Astrocyte of the cerebellum (primary cell): ENCODE measurements around the gene CA5B.

Experiments
- DNase-seq: peaks from one replicate; pipeline ENCODE4 v3.0.0-alpha.2; 2011; ENCODE audit warnings: low read depth
- H3K4me3 ChIP-seq: 2 replicates; pipeline ENCODE4 v1.5.1; 2011; ENCODE audit warnings: mild to moderate bottlenecking, low read depth, low read length, moderate library complexity
- CTCF ChIP-seq: IDR thresholded peaks from 2 replicates; pipeline ENCODE4 v1.5.1; 2012; ENCODE audit warnings: low read length, low read depth, moderate library complexity, mild to moderate bottlenecking; ENCODE audit errors: missing control alignments
- in situ Hi-C: cut with HindIII; loops from 2 replicates; pipeline ENCODE4 v1.10.0; 2017; ENCODE audit warnings: low sequenced_read_pairs

CA5B gene

GRCh38 chrX:15790769-15791290, 52.8 kb downstream of the CA5B start:
- DNase-seq: no peak

GRCh38 chrX:15797707-15798106, 59.6 kb downstream of the CA5B start:
- in situ Hi-C loops: no loop called here
- DNase-seq: no peak
- no peak for TF ChIP-seq CTCF
- no peak overlapping the region for H3K4me3 ChIP-seq

More at GRCh38 chrX:15790769-15791290, 52.8 kb downstream of the CA5B start:
- peak overlapping the region; percentile 75 for H3K4me3 ChIP-seq
- in situ Hi-C loops: no loop called here
- no peak for TF ChIP-seq CTCF

- H3K4me3 ChIP-seq: no peak overlapping the region
- DNase-seq: no peak
- in situ Hi-C loops: no loop called here
- no peak for TF ChIP-seq CTCF
These were observed 66.5 kb downstream of the CA5B start for GRCh38 chrX:15804563-15804962.

GRCh38 chrX:15808254-15808653, 70.2 kb downstream of the CA5B start:
- no peak overlapping the region for H3K4me3 ChIP-seq
- in situ Hi-C loops: no loop called here
- TF ChIP-seq CTCF: no peak
- DNase-seq: no peak

- TF ChIP-seq CTCF: no peak
- DNase-seq: no peak
- in situ Hi-C loops: no loop called here
- H3K4me3 ChIP-seq: no peak overlapping the region
These were observed 74.3 kb downstream of the CA5B start for GRCh38 chrX:15812192-15812938.

GRCh38 chrX:15813416-15813815, 75.3 kb downstream of the CA5B start:
- DNase-seq: no peak
- H3K4me3 ChIP-seq: no peak overlapping the region
- in situ Hi-C loops: no loop called here
- TF ChIP-seq CTCF: no peak
